HUES48 (cell line): ENCODE results near the gene GNG2.

ENCODE experiments used
- H3K27ac ChIP-seq: one replicate; pipeline ENCODE4 v1.7.0; 2013; ENCODE audit warnings: low read depth, low read length, inconsistent platforms
- H3K27me3 ChIP-seq: 2 replicates; pipeline ENCODE4 v1.6.1; 2013; ENCODE audit warnings: mild to moderate bottlenecking, low read length; ENCODE audit not compliant: control insufficient read depth, insufficient read depth
- H3K36me3 ChIP-seq: 2 replicates; pipeline ENCODE4 v1.6.1; 2013; ENCODE audit warnings: low read length; ENCODE audit not compliant: control insufficient read depth, insufficient read depth
- H3K4me1 ChIP-seq: 2 replicates; pipeline ENCODE4 v1.6.1; 2013; ENCODE audit warnings: mild to moderate bottlenecking, low read length; ENCODE audit not compliant: control insufficient read depth, insufficient read depth
- H3K4me3 ChIP-seq: 2 replicates; pipeline ENCODE4 v1.5.1; 2013; ENCODE audit warnings: mild to moderate bottlenecking, low read depth, low read length
- H3K9ac ChIP-seq: 2 replicates; pipeline ENCODE4 v1.6.1; 2013; ENCODE audit warnings: mild to moderate bottlenecking, low read depth, low read length, moderate library complexity
- H3K9me3 ChIP-seq: 2 replicates; pipeline ENCODE4 v1.6.1; 2013; ENCODE audit warnings: low read length; ENCODE audit not compliant: control insufficient read depth, insufficient read depth

Gene GNG2

DNA sequence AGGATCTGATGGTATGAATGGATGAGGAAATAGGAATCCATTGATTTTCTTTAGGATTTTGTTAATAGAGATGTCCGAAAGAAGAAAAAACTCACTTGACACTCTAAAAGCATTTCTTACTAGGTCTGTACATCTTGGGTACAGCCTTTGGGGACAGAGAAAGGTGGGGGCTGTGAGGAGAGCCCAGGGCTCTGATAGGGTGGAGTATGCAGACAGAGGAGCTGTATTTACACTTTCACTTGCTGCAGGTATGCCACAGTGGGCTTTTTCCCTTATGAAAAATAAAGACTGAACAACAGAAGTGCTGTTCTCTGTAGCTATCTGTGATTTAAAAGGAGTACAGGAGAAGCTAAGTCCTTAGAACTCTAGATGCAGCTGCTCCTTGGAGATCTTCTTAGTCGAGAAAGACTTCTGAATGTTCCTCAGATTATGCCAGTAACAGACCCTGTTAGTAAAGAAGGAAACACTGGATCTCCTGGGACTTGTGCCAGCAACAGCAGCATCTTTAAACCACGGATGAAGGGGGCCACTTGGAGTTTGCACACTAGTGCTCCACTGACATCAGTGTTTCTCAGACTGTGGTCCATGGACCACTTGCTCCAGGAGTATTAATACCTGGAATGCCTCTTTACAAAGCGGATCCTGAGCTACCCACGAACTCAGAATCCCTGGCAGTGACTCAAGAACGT lies 109.6 kb downstream of the GNG2 start:
- Histone ChIP-seq H3K4me1 (no peaks in the 10 kb centered on the region), H3K4me3 (no peak overlapping the region)

DNA sequence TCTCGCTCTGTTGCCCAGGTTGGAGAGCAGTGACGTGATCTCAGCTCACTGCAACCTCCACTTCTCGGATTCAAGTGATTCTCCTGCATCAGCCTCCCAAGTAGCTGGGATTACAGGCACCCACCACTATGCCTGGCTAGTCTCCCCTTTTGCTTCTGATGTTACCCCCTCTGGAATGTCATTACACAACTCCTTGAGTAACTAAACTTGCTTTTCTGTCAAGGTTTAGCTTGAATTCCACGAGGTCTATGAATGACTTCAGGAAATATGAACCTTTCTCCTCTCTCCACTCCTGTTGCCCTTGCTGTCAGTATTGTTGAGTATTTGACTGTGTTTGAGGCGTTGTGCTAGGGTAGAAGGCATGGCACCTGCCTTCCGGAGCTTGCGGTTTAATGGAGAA lies 112.2 kb downstream of the GNG2 start:
- H3K9me3 ChIP-seq = no peaks in the 10 kb centered on the region
- no peaks in the 10 kb centered on the region for H3K36me3 ChIP-seq
- H3K27ac ChIP-seq = no peak overlapping the region

More for the DNA sequence above, 109.6 kb downstream of the GNG2 start:
- H3K36me3 ChIP-seq = no peaks in the 10 kb centered on the region
- no peaks in the 10 kb centered on the region for H3K27me3 ChIP-seq
- no peaks in the 10 kb centered on the region for H3K9me3 ChIP-seq
- no peak overlapping the region for H3K27ac ChIP-seq
- no peak overlapping the region for H3K9ac ChIP-seq

DNA sequence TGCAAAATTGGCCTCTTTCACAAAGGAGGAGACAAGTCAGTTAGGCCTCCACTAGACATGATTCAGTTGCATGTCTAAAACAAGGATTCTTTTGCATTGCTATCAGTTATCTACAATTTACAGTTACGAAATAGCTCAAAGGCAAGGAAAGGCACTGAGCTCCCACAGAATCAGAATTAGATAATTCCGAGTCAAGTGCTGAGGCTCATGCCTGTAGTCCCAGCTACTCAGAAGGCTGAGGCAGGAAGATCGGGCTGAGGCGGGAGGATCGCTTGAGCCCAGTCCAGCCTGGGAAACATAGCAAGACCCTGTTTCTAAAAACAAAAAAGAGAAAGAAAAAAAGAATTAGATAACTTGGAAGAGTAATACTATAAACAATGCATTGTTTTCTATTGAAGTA lies 116.7 kb downstream of the GNG2 start:
- H3K4me1 ChIP-seq = no peaks in the 10 kb centered on the region
- H3K27me3 ChIP-seq = no peaks in the 10 kb centered on the region
- H3K9me3 ChIP-seq = no peaks in the 10 kb centered on the region
- no peak overlapping the region for H3K27ac ChIP-seq
- H3K4me3 ChIP-seq = no peak overlapping the region
- H3K36me3 ChIP-seq = no peaks in the 10 kb centered on the region
- no peak overlapping the region for H3K9ac ChIP-seq

More for the DNA sequence above, 112.2 kb downstream of the GNG2 start:
- Histone ChIP-seq H3K27me3 (no peaks in the 10 kb centered on the region), H3K4me3 (no peak overlapping the region), H3K9ac (no peak overlapping the region), H3K4me1 (no peaks in the 10 kb centered on the region)

DNA sequence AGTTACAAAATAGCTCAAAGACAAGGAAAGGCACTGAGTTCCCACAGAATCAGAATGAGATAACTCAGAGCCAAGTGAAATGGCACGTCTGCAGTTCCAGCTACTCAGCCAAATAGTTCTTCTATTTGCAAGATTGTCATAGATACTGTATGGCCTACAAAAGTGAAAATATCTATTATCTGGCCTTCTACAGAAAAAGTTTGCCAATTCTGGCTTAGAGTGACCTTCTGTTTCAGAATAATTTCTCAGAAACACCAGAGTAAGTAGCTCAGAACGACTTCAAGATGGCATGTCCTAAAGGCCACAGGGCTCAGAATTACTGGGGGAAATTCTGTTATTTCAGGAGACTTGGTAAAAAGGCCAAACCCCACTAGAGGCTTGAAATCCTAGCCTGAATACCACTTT lies 118.3 kb downstream of the GNG2 start:
- Histone ChIP-seq H3K27ac (no peak overlapping the region), H3K4me3 (no peak overlapping the region), H3K36me3 (no peaks in the 10 kb centered on the region), H3K4me1 (no peaks in the 10 kb centered on the region), H3K27me3 (no peaks in the 10 kb centered on the region), H3K9me3 (no peaks in the 10 kb centered on the region), H3K9ac (no peak overlapping the region)

DNA sequence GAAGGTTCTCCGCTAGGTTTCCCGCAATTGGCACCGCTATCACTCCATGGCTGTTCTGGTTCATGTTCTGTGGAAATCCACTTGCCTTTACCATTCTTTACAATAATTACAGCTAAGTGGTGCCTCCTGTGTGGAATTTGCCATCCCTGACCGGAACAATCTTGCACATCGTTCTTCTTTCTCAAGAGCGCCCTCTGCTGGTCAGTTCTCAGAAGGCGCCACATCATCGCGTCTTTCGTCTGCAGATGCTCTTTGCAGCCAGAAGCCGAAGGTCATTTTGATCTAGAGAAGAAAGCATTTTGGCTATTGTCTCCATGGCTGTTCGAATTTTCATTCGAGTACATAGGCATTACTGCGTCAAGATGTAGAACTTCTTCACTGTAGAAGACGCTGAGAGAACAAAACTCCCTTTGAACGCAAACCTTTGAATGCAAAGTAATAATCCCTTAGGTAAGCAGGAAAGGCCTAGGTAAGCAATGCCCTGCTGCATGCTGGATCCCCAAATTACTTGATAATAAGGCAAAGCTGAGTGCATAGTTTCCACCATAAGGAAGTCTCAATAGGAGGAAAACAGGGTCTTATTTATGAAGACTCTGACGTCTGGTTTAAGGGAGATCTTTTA lies 118.8 kb downstream of the GNG2 start:
- no peak overlapping the region for H3K4me3 ChIP-seq
- no peak overlapping the region for H3K27ac ChIP-seq
- H3K27me3 ChIP-seq = no peaks in the 10 kb centered on the region
- no peaks in the 10 kb centered on the region for H3K36me3 ChIP-seq
- no peak overlapping the region for H3K9ac ChIP-seq
- no peaks in the 10 kb centered on the region for H3K9me3 ChIP-seq
- H3K4me1 ChIP-seq = no peaks in the 10 kb centered on the region

DNA sequence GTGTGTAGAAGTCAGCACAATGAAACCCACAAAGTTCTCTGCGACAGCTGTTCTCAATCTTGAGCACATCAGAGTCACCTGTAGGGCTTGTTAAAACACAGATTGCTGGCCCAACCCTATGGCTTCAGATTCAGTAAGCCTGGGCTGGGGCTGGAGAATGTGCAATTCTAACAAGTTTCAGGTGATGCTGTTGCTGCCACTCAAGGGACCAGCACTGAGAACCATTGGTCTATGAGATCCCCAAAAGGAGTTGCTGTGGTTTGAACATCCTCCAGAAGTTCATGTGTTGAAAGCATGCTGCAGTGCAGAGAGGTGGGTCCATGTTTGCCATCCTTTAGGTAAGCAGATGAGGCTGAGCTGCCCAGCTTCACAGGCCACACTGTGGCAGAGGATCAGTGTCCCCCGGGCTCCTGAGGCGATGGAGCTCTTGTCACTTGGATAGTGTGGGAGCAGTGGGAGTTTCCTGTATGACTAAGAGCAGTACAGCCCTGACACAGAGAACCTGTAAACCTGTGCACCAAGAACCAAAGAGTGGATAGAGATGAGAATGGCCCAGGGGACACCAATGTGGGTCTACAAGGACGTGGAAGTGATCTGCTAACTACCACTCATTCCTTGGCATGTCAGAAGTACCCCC lies 120.9 kb downstream of the GNG2 start:
- no peak overlapping the region for H3K9ac ChIP-seq
- H3K27ac ChIP-seq = no peak overlapping the region
- no peaks in the 10 kb centered on the region for H3K36me3 ChIP-seq
- no peaks in the 10 kb centered on the region for H3K9me3 ChIP-seq
- H3K4me1 ChIP-seq = no peaks in the 10 kb centered on the region
- H3K27me3 ChIP-seq = no peaks in the 10 kb centered on the region
- no peak overlapping the region for H3K4me3 ChIP-seq

DNA sequence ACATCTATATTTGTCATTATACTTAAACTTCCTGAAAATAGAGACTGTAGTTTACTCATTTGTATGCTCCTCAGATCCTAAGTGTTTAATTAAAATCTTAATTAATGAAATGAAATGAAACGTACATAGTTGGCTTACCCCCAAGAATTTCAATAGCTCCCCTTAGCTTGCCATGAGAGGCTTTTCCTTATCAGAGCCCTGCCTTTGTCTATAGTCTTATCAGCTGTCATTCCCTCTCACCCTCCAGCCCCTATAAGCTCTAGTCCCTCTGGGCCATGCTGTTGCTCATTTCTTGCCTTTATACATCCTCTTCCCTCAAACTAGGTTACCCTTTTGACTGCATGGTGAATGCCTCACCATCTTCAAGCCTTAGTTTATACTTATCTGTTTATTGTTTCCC lies 127.8 kb downstream of the GNG2 start:
- Histone ChIP-seq H3K9me3 (no peaks in the 10 kb centered on the region), H3K27me3 (no peaks in the 10 kb centered on the region), H3K9ac (no peak overlapping the region), H3K27ac (no peak overlapping the region), H3K36me3 (peaks cover 24% of the 10 kb centered on the region), H3K4me1 (peaks cover 5% of the 10 kb centered on the region; the same call in 1 of the 2 replicates), H3K4me3 (no peak overlapping the region)

DNA sequence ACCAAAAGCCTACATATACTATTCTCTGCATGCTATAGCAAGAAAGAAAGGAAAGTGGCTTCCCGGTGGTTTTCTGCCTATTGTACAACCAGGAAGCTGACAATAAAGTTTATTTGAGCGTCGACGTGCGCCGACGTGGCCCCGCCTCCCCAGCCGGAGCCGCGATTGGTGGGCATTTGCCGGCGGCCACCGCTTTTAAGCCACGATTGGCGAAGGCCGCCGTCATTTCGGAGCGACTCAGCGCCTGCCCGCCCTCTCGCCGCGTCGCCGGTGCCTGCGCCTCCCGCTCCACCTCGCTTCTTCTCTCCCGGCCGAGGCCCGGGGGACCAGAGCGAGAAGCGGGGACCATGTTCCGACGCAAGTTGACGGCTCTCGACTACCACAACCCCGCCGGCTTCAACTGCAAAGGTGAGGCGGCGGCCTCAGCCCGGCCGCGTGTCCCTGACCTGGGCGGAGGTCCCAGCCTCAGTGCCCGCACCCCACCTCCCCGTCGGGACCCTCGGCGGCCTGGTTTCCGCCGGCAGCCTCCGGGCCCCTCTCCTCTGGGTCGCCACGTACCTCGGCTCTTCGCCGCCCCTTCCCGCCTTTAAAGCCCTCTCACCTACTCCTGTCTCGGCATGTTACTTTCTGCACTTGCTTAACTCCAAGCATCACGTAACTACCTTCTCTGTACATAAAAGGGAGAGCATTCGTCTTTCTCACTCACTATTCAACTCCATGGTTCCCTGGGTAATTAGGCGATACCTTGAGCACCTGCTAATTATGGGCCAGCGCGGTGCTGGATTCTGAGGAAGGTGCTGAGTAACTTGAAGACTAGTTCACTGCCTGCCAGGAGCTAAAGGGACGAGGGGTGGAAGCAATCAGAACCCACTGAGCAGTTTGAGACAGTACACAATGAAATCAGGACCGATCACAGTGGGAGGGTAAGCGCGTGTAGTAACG lies 129.2 kb downstream of the GNG2 start, which contains the start of gene RTRAF:
TSS of gene RTRAF (plus strand) at position 254 of the 942 bp plus-strand sequence. CDS start at position 348, 94 bp downstream.
- Histone ChIP-seq H3K9ac (peak within 1 kb of the TSS; percentile 91), H3K36me3 (peaks cover 38% of the 10 kb centered on the region), H3K27ac (peak within 1 kb of the TSS; percentile 72), H3K27me3 (no peaks in the 10 kb centered on the region), H3K4me3 (peak within 1 kb of the TSS; percentile 100), H3K9me3 (no peaks in the 10 kb centered on the region), H3K4me1 (peaks cover 5% of the 10 kb centered on the region; the same call in 1 of the 2 replicates)

DNA sequence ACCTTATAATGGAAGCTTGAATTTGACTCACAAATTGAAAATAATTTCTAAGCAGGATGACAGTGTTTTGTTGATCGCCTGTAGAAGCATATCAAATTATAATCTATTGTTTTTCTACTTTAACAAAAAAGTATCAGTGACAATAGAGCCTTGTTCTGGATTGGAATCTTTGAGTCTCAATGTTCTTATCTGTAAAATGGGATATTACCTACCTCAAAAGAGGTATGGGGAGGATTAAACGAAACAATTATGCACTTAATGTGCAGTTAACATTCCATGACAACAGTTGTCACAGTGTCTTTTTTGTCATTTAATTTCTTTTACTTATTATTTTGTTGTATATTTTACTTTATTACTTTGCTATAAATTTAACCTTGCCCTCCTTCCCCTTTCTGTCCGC lies 130.1 kb downstream of the GNG2 start:
- H3K36me3 ChIP-seq = peaks cover 47% of the 10 kb centered on the region
- no peaks in the 10 kb centered on the region for H3K9me3 ChIP-seq
- H3K4me3 ChIP-seq = peak overlapping the region; percentile 100
- H3K27me3 ChIP-seq = no peaks in the 10 kb centered on the region
- peaks cover 5% of the 10 kb centered on the region; the same call in 1 of the 2 replicates for H3K4me1 ChIP-seq
- peak overlapping the region; percentile 91 for H3K9ac ChIP-seq
- no peak overlapping the region for H3K27ac ChIP-seq

DNA sequence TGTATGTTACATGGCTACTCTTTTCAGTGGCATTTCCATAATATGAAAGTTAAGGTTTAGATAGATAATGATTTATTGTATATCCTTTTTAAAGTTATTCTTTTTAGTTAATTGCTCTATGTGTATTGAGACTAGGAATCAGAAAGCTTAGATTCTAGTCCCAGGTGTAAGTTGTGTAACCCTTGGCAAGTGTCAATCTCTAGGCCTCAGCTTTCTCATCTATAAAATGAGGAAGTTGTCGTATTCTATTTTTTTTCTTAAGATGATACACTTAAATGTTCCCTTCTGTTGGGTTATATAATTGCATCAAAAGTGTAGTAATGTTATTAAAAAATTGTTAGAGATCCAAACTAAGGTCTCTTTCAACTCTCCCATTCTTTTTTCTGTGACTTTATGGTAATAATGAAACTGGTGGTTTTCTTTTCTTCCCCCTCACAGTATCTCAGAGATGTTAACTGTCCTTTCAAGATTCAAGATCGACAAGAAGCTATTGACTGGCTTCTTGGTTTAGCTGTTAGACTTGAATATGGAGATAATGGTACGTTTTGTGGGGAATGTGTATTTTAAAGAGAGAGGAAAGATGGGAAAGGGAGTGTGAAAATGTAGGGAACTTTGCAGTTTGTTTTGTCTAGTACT lies 133.0 kb downstream of the GNG2 start:
- Histone ChIP-seq H3K4me1 (peaks cover 5% of the 10 kb centered on the region; the same call in 1 of the 2 replicates), H3K9me3 (no peaks in the 10 kb centered on the region), H3K27me3 (no peaks in the 10 kb centered on the region), H3K27ac (no peak overlapping the region), H3K9ac (no peak overlapping the region), H3K4me3 (no peak overlapping the region), H3K36me3 (peaks cover 75% of the 10 kb centered on the region)
